AG04450 (cell line): ENCODE measurements around the gene GNLY. TPM values are rescaled to one million over a fixed set of nuclear protein-coding genes. Genes with fewer than 3 reads are reported as not detected.

Experiments
- CTCF ChIA-PET: fragments of 300-600, 350-600 bp; formaldehyde crosslinking; extraction: SDS; loops from one replicate; lab custom pipeline; 2022; ENCODE audit warnings: antibody characterized with exemption, inconsistent platforms; lab: Charles Lee
- POLR2A ChIA-PET: fragments of 350-600 bp; formaldehyde crosslinking; extraction: SDS; loops from one replicate; lab custom pipeline; 2021; ENCODE audit warnings: antibody characterized with exemption, inconsistent platforms; lab: Yijun Ruan, JAX
- DNase-seq: peaks from one replicate; pipeline ENCODE4 v3.0.0-alpha.2; 2011; ENCODE audit warnings: low read depth, low spot score
- H3K27ac ChIP-seq: one replicate; pipeline ENCODE4 v1.5.1; 2012; ENCODE audit warnings: low read depth, low read length, control low read depth
- H3K27me3 ChIP-seq: one replicate; pipeline ENCODE4 v1.6.0; 2012; ENCODE audit warnings: low read length; ENCODE audit not compliant: control insufficient read depth, insufficient read depth
- H3K4me3 ChIP-seq: 2 replicates; pipeline ENCODE4 v1.5.1; 2011; ENCODE audit warnings: mild to moderate bottlenecking, low read depth, low read length, control low read depth
- H3K9me3 ChIP-seq: 2 replicates; pipeline ENCODE4 v1.5.1; 2012; ENCODE audit warnings: low read length; ENCODE audit not compliant: control insufficient read depth, insufficient read depth
- polyA plus RNA-seq: library from polyadenylated mRNA; depleted of rRNA; stranded (reverse); fragments of >200 nt; gene quantifications from 2 replicates; pipeline ENCODE4 v1.2.3, GENCODE V29; 2011
- TF ChIP-seq, protein P1 (sequence below): IDR thresholded peaks from 2 replicates; pipeline ENCODE4 v1.5.1; 2011; ENCODE audit warnings: low read depth, low read length, control low read depth, inconsistent platforms

Gene GNLY
- polyA plus RNA-seq, 1 experiment: not detected

DNA sequence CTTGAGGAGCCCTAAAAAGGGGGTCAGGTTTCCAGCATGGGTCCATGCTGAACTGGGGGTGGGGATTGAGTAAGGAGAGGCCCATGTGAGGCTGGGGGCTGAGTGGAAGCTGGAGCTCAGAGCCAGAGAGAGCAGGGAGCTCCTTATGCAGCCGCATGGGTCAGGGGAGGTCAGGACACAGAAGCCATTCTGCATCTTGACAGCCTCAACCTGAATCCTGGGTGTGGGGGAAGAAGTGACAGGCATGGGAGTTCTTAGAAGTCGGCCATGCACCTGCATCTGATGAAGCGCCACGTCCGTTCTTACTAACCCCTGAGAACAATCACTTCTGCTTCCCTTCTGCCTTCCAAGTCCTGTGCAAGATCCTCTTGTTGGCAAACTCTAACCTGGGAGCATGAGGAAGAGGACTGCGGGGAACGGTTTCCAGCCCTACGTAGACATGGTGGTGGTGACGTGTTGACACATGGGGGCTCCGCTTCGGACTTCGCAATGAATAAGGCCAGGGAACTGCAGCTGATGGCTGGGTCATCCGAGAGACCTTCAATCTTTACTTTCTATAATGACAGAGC is 22.3 kb downstream of the GNLY start:
- CTCF ChIA-PET: interaction anchor here (1.1 to 7.3 kb wide), 2 partner anchors 10 to 19 kb away, joined by 3 to 56 read pairs; no protein-coding TSS in a partner anchor
- no peak overlapping the region for H3K27ac ChIP-seq

DNA sequence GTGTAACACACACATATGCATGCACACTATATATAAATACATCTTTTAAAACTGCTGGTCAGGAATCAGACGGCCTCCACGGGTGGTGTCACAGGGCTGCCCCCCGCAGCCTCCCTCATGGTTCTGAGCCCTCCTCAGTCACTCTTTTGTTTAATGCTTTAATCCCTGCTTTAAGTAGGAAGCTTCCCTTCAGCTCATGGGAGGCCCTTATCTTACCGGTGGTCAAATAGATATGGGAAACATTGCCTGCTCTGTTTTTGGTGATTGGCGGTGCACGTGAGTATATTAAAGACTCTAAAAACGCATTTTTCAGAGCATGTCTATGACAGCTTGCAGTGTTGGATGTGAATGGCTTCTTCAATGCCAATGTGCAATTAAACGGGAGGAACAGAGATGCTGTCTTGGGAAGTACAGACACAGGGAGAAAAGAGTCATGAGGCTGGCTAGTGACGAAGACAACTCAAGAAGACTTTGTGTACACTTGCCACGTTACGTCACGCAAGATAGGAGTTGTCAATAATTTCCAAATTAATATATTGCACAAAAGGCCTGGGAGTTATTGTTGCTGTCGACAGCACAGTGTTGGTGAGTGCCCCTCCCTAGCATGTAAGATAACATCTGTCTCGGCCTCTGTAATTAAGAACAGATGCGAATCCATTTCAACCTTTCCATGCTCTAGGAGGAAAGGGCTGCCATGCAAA is 23.3 kb downstream of the GNLY start:
- Histone ChIP-seq H3K27ac (no peak overlapping the region), H3K27me3 (peaks cover 16% of the 10 kb centered on the region), H3K4me3 (no peak overlapping the region), H3K9me3 (no peaks in the 10 kb centered on the region)
- ChIA-PET POLR2A (no interaction called here), CTCF (interaction anchor here (0.7 to 7.3 kb wide), 4 partner anchors 11 to 80 kb away, joined by 3 to 56 read pairs (median 20); no protein-coding TSS in a partner anchor)
- DNase-seq: no peak
- TF ChIP-seq, protein P1, sequence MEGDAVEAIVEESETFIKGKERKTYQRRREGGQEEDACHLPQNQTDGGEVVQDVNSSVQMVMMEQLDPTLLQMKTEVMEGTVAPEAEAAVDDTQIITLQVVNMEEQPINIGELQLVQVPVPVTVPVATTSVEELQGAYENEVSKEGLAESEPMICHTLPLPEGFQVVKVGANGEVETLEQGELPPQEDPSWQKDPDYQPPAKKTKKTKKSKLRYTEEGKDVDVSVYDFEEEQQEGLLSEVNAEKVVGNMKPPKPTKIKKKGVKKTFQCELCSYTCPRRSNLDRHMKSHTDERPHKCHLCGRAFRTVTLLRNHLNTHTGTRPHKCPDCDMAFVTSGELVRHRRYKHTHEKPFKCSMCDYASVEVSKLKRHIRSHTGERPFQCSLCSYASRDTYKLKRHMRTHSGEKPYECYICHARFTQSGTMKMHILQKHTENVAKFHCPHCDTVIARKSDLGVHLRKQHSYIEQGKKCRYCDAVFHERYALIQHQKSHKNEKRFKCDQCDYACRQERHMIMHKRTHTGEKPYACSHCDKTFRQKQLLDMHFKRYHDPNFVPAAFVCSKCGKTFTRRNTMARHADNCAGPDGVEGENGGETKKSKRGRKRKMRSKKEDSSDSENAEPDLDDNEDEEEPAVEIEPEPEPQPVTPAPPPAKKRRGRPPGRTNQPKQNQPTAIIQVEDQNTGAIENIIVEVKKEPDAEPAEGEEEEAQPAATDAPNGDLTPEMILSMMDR: no peak

More for the DNA sequence above, 22.3 kb downstream of the GNLY start:
- H3K9me3 ChIP-seq: no peaks in the 10 kb centered on the region; the same call in 1 of the 2 replicates
- TF ChIP-seq, protein P1: no peak
- DNase-seq: no peak
- H3K4me3 ChIP-seq: no peak overlapping the region
- POLR2A ChIA-PET: no interaction called here
- peaks cover 13% of the 10 kb centered on the region for H3K27me3 ChIP-seq

DNA sequence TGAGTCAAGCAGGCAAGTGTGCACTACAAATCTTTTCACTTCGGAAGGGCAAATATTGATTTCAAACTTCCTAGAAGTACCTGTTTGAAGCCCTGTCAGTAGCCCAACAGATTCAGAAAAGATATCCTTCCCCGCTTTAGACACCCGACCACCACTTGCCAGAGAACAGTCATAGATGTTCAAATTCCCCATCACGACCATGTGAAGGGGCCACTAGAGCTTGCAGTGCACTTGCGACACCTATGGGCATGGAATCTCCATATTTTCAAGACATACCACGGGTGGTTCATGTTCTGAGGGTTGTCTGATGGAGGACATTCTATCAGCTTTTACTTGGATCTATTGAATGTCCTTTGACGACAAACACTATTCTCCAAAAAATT is 23.8 kb downstream of the GNLY start:
- POLR2A ChIA-PET: no interaction called here
- Histone ChIP-seq H3K9me3 (no peaks in the 10 kb centered on the region), H3K27ac (no peak overlapping the region), H3K4me3 (no peak overlapping the region), H3K27me3 (peaks cover 16% of the 10 kb centered on the region)
- CTCF ChIA-PET: interaction anchor here (3.9 to 7.3 kb wide), 3 partner anchors 11 to 81 kb away, joined by 13 to 56 read pairs (median 27); no protein-coding TSS in a partner anchor
- TF ChIP-seq, protein P1: no peak
- DNase-seq: no peak

DNA sequence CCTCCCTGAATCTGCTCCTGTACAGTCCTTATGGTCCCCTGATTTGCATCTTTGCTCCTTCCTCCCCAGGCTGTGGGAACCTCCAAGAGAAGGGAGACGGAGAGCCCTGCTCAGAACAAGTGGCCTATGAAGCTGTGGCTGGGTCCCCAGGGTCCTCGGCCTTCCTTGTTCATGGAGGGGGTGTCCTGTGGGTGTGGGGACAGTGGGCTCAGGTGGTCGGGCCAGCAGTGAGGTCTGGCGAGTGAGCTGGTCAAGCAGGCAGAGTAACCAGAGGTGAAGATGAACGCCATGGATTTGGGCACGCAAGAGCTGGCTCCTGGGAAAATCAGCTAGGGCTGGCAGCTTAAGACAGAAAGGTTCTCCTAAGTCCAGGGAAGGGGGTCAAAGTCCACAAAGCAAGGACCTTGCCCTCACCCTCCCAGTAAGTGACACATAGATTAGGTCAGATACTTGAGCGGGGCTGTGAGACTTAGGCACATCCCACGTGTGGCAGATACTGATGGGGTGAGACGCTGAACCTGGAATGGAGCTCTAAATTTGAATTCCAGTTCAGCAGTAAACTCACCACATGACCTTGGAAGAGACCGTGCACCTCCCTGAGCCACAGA is 24.8 kb downstream of the GNLY start:
- Histone ChIP-seq H3K27me3 (peaks cover 16% of the 10 kb centered on the region), H3K4me3 (no peak overlapping the region), H3K9me3 (no peaks in the 10 kb centered on the region), H3K27ac (no peak overlapping the region)
- DNase-seq: no peak
- TF ChIP-seq, protein P1: no peak
- ChIA-PET POLR2A (interaction anchor here (0.7 kb wide), 1 partner anchor 333 kb away, joined by 3 read pairs; no protein-coding TSS in a partner anchor), CTCF (interaction anchor here (1.5 to 7.3 kb wide), 4 partner anchors 10 to 95 kb away, joined by 9 to 56 read pairs (median 20); no protein-coding TSS in a partner anchor)
